WERI-Rb-1 (cell line): ENCODE data around the gene RGN.

ENCODE experiments used
- DNase-seq: peaks from one replicate; pipeline ENCODE4 v3.0.0-alpha.2; 2020
- H3K27ac ChIP-seq: fragments of 250-450 bp; sonication (Bioruptor Pico); 2 replicates; pipeline ENCODE4 v1.5.1; 2020; ENCODE audit warnings: mild to moderate bottlenecking, moderate library complexity
- H3K27me3 ChIP-seq: fragments of 250-450 bp; sonication (Bioruptor Pico); 2 replicates; pipeline ENCODE4 v1.5.1; 2021; ENCODE audit warnings: mild to moderate bottlenecking, low read depth, moderate library complexity; ENCODE audit not compliant: insufficient read depth, severe bottlenecking
- H3K36me3 ChIP-seq: fragments of 250-450 bp; sonication (Bioruptor Pico); 2 replicates; pipeline ENCODE4 v1.5.1; 2020; ENCODE audit warnings: mild to moderate bottlenecking, moderate library complexity
- H3K4me3 ChIP-seq: 2 replicates; pipeline ENCODE4 v1.5.1; 2011; ENCODE audit warnings: low read depth, mild to moderate bottlenecking, control low read depth, low read length
- H3K9me3 ChIP-seq: fragments of 250-450 bp; sonication (Bioruptor Pico); 2 replicates; pipeline ENCODE4 v1.5.1; 2021; ENCODE audit warnings: mild to moderate bottlenecking, moderate library complexity; ENCODE audit not compliant: severe bottlenecking
- TF ChIP-seq, protein P1 (sequence below): IDR thresholded peaks from 2 replicates; pipeline ENCODE4 v1.5.1; 2011; ENCODE audit warnings: low read depth, mild to moderate bottlenecking, control low read depth, inconsistent platforms, low read length

RGN gene

GRCh38 chrX:47061238-47061919 is 16.9 kb upstream of the RGN start:
- H3K27me3 ChIP-seq: peaks cover 9% of the 10 kb centered on the region
- no peak for DNase-seq
- H3K4me3 ChIP-seq: no peak overlapping the region
- H3K36me3 ChIP-seq: no peaks in the 10 kb centered on the region
- H3K9me3 ChIP-seq: no peaks in the 10 kb centered on the region
- H3K27ac ChIP-seq: no peak overlapping the region
- TF ChIP-seq, protein P1, sequence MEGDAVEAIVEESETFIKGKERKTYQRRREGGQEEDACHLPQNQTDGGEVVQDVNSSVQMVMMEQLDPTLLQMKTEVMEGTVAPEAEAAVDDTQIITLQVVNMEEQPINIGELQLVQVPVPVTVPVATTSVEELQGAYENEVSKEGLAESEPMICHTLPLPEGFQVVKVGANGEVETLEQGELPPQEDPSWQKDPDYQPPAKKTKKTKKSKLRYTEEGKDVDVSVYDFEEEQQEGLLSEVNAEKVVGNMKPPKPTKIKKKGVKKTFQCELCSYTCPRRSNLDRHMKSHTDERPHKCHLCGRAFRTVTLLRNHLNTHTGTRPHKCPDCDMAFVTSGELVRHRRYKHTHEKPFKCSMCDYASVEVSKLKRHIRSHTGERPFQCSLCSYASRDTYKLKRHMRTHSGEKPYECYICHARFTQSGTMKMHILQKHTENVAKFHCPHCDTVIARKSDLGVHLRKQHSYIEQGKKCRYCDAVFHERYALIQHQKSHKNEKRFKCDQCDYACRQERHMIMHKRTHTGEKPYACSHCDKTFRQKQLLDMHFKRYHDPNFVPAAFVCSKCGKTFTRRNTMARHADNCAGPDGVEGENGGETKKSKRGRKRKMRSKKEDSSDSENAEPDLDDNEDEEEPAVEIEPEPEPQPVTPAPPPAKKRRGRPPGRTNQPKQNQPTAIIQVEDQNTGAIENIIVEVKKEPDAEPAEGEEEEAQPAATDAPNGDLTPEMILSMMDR: no peak

GRCh38 chrX:47063179-47063578 is 15.1 kb upstream of the RGN start:
- Histone ChIP-seq H3K36me3 (no peaks in the 10 kb centered on the region), H3K4me3 (no peak overlapping the region)
- TF ChIP-seq, protein P1: no peak

GRCh38 chrX:47068214-47068613 is 10.0 kb upstream of the RGN start:
- no peak overlapping the region for H3K4me3 ChIP-seq
- TF ChIP-seq, protein P1: no peak
- no peaks in the 10 kb centered on the region for H3K36me3 ChIP-seq
- no peaks in the 10 kb centered on the region for H3K9me3 ChIP-seq
- peaks cover 9% of the 10 kb centered on the region for H3K27me3 ChIP-seq
- no peak overlapping the region for H3K27ac ChIP-seq
- DNase-seq: no peak

More at GRCh38 chrX:47063179-47063578, 15.1 kb upstream of the RGN start:
- peaks cover 9% of the 10 kb centered on the region for H3K27me3 ChIP-seq
- H3K9me3 ChIP-seq: no peaks in the 10 kb centered on the region
- DNase-seq: no peak
- H3K27ac ChIP-seq: no peak overlapping the region

GRCh38 chrX:47068720-47069119 is 9.5 kb upstream of the RGN start:
- no peaks in the 10 kb centered on the region for H3K36me3 ChIP-seq
- no peaks in the 10 kb centered on the region for H3K9me3 ChIP-seq
- TF ChIP-seq, protein P1: no peak
- no peak overlapping the region for H3K4me3 ChIP-seq
- no peak for DNase-seq
- peaks cover 7% of the 10 kb centered on the region for H3K27me3 ChIP-seq
- H3K27ac ChIP-seq: no peak overlapping the region

DNA sequence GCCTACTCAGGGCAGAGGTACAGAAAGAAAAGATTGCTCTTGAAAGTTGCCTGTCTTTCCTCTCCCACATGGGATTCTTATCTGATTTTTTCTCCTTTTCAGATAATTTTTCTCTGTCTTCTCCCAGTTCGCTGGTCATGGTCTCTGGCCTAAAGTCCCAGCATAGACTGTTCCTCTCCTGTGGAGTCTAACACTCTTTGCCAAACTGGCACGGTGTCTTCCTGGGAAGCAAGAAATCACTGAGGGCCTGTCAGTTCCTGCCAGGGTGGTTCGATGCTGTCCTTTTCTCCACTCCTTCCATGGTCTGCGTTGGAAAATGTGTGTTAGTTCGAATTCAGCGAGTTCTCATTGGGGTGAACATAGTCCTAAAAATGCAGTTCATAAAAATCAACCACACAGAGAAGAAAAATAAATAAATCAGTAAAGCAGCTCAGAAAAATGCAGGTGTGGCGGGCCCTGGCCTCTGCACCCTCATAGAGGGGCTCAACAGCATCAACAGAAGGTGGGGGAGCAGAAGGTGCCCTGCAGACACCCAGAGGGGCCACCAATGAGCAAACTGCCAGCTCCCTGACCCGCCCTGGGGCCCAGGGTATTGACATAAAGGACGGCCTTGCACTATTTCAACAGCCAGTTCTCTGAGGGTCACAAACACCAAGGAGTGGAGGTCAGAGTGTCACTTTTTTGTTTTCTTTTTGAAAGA is 2.1 kb downstream of the RGN start:
- no peaks in the 10 kb centered on the region for H3K36me3 ChIP-seq
- TF ChIP-seq, protein P1: no peak
- no peak overlapping the region for H3K27ac ChIP-seq
- no peak overlapping the region for H3K4me3 ChIP-seq
- peaks cover 11% of the 10 kb centered on the region for H3K27me3 ChIP-seq
- DNase-seq: no peak
- no peaks in the 10 kb centered on the region for H3K9me3 ChIP-seq
